Measurements from ENCODE around the gene PDXP.

DNA sequence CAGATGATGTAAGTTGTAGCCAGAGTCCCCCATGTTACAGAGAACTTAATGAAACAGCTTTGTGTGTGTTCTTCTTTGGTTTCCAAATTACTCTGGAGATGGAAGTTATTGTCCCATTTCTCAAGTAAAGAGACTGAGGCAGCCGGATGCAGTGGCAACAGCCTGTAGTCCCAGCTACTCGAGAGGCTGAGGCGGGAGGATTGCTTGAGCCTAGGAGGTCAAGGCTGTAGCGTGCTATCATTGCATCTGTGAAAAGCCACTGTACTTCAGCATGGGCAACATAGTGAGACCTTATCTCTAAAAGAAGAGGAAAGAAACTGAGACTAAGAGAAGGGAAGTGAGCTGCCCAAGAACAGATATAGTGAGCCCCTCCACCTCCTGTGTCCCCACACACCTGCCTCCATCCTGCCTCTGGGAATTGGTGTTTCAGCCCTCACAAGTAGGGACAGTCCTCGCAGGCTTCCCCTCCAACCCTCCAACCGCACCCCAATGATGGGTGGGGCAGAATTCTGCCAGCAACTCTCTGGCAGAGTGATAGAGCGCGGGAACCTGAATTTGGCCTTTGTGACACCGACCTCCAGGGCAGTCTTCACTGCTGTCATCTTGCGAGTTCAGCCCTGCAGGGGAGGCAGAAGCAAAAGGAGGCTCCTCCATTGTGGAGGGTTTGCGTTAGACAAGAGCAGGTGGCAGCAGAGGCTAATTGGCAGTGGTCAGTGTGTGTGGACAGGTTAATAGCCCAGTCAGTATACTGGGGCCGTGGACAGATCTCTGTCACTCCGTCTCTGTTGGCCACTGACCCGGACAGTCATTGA lies 1.6 kb downstream of the PDXP start:
- TF ChIP-seq, protein P1, sequence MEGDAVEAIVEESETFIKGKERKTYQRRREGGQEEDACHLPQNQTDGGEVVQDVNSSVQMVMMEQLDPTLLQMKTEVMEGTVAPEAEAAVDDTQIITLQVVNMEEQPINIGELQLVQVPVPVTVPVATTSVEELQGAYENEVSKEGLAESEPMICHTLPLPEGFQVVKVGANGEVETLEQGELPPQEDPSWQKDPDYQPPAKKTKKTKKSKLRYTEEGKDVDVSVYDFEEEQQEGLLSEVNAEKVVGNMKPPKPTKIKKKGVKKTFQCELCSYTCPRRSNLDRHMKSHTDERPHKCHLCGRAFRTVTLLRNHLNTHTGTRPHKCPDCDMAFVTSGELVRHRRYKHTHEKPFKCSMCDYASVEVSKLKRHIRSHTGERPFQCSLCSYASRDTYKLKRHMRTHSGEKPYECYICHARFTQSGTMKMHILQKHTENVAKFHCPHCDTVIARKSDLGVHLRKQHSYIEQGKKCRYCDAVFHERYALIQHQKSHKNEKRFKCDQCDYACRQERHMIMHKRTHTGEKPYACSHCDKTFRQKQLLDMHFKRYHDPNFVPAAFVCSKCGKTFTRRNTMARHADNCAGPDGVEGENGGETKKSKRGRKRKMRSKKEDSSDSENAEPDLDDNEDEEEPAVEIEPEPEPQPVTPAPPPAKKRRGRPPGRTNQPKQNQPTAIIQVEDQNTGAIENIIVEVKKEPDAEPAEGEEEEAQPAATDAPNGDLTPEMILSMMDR (conservative IDR thresholded peaks at IDR 0.05 in 1 of 2, IDR thresholded peaks at IDR 0.05 in 1 of 2; ENCODE audit: low read depth in 1 of 2, low read length in 2 of 2), result no peak
- TF ChIP-seq EZH2 (IDR thresholded peaks at IDR 0.05; ENCODE audit: low read length, missing control alignments), result no peak
